Measurements from ENCODE around the gene PADI6. TPM values are rescaled to one million over a fixed set of nuclear protein-coding genes. Genes with fewer than 3 reads are reported as not detected.

Gene PADI6
- total and polyA plus RNA-seq, 10 of the 15 experiments (the other 5 are each of a cell fraction or from before 2014, with no cell fraction given): not detected

GRCh38 chr1:17438318-17439249 lies 66.6 kb downstream of the PADI6 start:
- FAIRE-seq (no peak), ATAC-seq (peak; percentile 79), DNase-seq (ENCODE audit: low read depth, low spot score) (no peak)
- Histone ChIP-seq H3K9me3 (replicated peaks; ENCODE audit: control insufficient read depth, insufficient read depth, low read length) (no peaks in the 10 kb centered on the region), H3K79me2 (ENCODE audit: control insufficient read depth, insufficient read depth, low read length) (peaks cover 53% of the 10 kb centered on the region), H3K4me2 (ENCODE audit: control insufficient read depth, insufficient read depth) (peak overlapping the region; percentile 22; the same call in 1 of the 2 replicates), H3K27ac (ENCODE audit: control insufficient read depth, insufficient read depth) (peak overlapping the region; percentile 80), H4K20me1 (ENCODE audit: control insufficient read depth, insufficient read depth) (peaks cover 3% of the 10 kb centered on the region; the same call in 1 of the 2 replicates), H3K4me1 (ENCODE audit: control insufficient read depth, insufficient read depth, low read length) (peaks cover 32% of the 10 kb centered on the region), H3K9ac (ENCODE audit: control insufficient read depth, insufficient read depth, low read length) (peak overlapping the region; percentile 89), H3K36me3 (ENCODE audit: control insufficient read depth in 2 of 2, insufficient read depth in 2 of 2, low read length in 1 of 2) (peaks cover 7 to 8% of the 10 kb centered on the region in 2 experiments; a peak in 2 of 4 replicates), H2AFZ (ENCODE audit: control insufficient read depth, low read depth, low read length) (no peak overlapping the region), H3K4me3 (peak overlapping the region; percentile 94), H3K27me3 (replicated peaks in 1 of 2; ENCODE audit: control insufficient read depth in 2 of 2, insufficient read depth in 2 of 2, low read length in 1 of 2) (no peaks in the 10 kb centered on the region)
- POLR2A ChIA-PET: interaction anchor here (0.6 to 0.7 kb wide), 3 partner anchors 8 to 547 kb away, joined by 3 to 6 read pairs (median 3); no protein-coding TSS in a partner anchor
- RAD21 ChIA-PET (ENCODE audit: unreplicated experiment): interaction anchor here (0.9 kb wide), 1 partner anchor 9 kb away, joined by 4 read pairs; no protein-coding TSS in a partner anchor
- CTCF ChIA-PET: interaction anchor here (0.6 to 1.3 kb wide), 3 partner anchors 10 to 53 kb away, joined by 3 read pairs; no protein-coding TSS in a partner anchor
- WGBS (ENCODE audit: insufficient coverage, insufficient replicate concordance, low lambda C conversion rate, missing lambda C conversion rate): under 1% methylated on average over 76 of the region's 78 CpGs
- intact Hi-C loops (cut with micrococcal nuclease; ENCODE audit: unreplicated experiment): no loop called here
- BruUV-seq (replicated peaks): TSS peak; percentile 55
- SMC1A ChIA-PET (ENCODE audit: uncharacterized antibody, unreplicated experiment): interaction anchor here (0.6 kb wide), 1 partner anchor 14 kb away, joined by 3 read pairs; no protein-coding TSS in a partner anchor
- in situ Hi-C loops (cut with MboI): no loop called here
- TF ChIP-seq CHD2 (IDR thresholded peaks at IDR 0.05; ENCODE audit: borderline replicate concordance, low read depth, low read length) (peak; percentile 73), ZNF217 (IDR thresholded peaks at IDR 0.05) (0 out of 2 replicates have a peak, but pooled peaks have one; percentile 0), EP300 (IDR thresholded peaks at IDR 0.05; ENCODE audit: borderline replicate concordance in 1 of 2, control insufficient read depth in 1 of 2, low read depth in 2 of 2, low read length in 2 of 2) (no peak), SIX5 (IDR thresholded peaks at IDR 0.05; ENCODE audit: low read depth, low read length, severe bottlenecking) (no peak), BHLHE40 (IDR thresholded peaks at IDR 0.05; ENCODE audit: borderline replicate concordance in 1 of 2, low read depth in 2 of 2, low read length in 1 of 2) (peak; percentile 34 to 39; a peak in 2 of 4 replicates), ZBED1 (IDR thresholded peaks at IDR 0.05; ENCODE audit: borderline replicate concordance) (peak; percentile 32; the same call in 1 of the 2 replicates), USF2 (IDR thresholded peaks at IDR 0.05; ENCODE audit: borderline replicate concordance, low read depth, low read length) (no peak), BCL11A (IDR thresholded peaks at IDR 0.05; ENCODE audit: low read depth, low read length) (no peak), TAF1 (IDR thresholded peaks at IDR 0.05; ENCODE audit: borderline replicate concordance, low read depth, low read length) (peak; percentile 72; the same call in 1 of the 2 replicates), CUX1 (IDR thresholded peaks at IDR 0.05; ENCODE audit: insufficient replicate concordance, low read depth, low read length) (no peak), ZBTB4 (CRISPR knock-in tag; IDR thresholded peaks at IDR 0.05) (no peak)
